GM23248 (cell line): Measurements from ENCODE around the gene MRNIP.

Experiments used
- EZH2 ChIP-seq: fragments of 200-600 bp; sonication (generic); IDR thresholded peaks from 2 replicates; pipeline ENCODE4 v1.6.1; 2018; ENCODE audit warnings: antibody characterized with exemption, mild to moderate bottlenecking; ENCODE audit not compliant: insufficient read depth, poor library complexity, severe bottlenecking
- EZH2phosphoT487 ChIP-seq: fragments of 200-600 bp; sonication (generic); IDR thresholded peaks from 2 replicates; pipeline ENCODE4 v1.6.1; 2018; ENCODE audit warnings: antibody characterized with exemption, moderate library complexity, mild to moderate bottlenecking, low read depth; ENCODE audit not compliant: insufficient read depth

GRCh38 chr5:179833056-179833708 lies 25.4 kb downstream of the MRNIP start:
- no peak for TF ChIP-seq EZH2phosphoT487
- TF ChIP-seq EZH2, result no peak
